ENCODE results near the gene ABL1.

Gene ABL1

DNA sequence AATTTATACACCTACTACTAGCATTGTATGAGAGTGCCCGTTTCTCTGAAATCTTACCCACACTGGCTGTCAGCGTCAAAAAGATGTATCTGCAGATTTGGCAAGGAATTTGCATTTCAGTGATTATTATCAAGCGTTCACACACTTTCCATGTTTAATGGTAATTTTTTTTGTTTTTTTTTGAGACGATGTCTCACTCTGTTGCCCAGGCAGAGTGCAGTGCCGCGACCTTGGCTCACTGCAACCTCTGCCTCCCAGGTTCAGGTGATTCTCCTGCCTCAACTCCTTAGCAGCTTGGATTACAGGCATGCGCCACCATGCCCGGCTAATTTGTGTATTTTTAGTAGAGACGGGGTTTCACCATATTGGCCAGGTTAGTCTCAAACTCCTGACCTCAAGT, 14.3 kb downstream of the ABL1 start:
- DNase-seq (ENCODE audit: low read depth) = no peak

DNA sequence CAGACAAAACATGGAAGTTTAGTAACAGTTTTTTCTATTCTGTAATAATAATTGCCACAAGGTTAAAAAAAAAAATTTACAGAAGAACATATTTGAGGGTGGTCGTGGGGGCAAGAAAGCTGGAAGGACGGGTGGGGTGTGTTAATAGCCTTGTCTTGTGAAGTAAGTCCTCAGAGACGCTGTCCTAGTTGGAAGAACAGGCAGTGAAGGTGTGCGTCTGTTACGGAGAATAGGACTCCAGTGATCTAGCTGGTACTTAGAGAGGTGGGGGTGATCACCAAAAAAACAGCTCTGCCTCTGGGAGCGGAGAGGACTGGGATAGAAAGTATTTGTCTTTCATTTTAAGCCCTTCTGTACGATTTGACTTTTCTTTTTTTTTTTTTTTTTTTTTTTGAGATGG, 17.7 kb downstream of the ABL1 start:
- DNase-seq (ENCODE audit: low read depth) = no peak

DNA sequence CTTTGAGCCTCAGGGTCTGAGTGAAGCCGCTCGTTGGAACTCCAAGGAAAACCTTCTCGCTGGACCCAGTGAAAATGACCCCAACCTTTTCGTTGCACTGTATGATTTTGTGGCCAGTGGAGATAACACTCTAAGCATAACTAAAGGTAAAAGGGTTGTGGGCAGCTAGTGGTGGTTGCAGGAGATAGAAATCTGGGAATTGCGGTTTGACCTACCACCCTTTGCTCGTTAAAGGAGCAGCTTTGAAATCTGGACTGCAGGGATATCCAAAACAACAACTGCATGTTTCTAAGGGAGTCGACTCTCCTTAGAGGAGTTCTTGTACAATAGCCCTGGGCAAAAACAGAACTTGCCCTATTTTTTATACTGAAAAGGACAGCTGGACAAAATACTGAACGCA, 19.0 kb downstream of the ABL1 start:
- DNase-seq (ENCODE audit: low read depth) = no peak

DNA sequence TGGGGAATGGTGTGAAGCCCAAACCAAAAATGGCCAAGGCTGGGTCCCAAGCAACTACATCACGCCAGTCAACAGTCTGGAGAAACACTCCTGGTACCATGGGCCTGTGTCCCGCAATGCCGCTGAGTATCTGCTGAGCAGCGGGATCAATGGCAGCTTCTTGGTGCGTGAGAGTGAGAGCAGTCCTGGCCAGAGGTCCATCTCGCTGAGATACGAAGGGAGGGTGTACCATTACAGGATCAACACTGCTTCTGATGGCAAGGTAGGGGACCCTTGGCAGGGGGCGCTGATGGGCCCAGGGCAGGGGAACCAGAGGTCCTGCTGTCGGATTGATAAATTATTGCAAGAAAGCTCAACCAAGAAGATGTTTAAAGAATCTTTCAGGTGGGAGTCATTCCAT, 19.8 kb downstream of the ABL1 start:
- no peak for DNase-seq (ENCODE audit: low read depth)

DNA sequence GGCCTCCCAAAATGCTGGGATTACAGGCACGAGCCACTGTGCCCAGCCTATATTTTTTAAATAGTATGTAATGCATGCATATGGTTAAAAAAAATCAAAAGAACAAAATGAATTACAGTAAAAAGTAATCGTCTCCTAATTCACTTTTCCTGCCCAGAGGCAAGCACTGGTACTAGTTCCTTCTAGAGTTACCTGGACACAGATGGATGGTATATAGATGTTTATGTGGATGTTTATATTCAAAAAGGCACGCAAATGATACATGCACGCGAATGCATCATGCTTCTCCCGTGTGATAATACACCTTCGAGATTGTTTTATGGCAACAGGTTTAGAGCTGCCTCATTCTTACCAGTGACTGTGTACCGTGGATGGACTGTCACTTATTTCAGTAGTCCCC, 21.4 kb downstream of the ABL1 start:
- DNase-seq (ENCODE audit: low read depth) = no peak

DNA sequence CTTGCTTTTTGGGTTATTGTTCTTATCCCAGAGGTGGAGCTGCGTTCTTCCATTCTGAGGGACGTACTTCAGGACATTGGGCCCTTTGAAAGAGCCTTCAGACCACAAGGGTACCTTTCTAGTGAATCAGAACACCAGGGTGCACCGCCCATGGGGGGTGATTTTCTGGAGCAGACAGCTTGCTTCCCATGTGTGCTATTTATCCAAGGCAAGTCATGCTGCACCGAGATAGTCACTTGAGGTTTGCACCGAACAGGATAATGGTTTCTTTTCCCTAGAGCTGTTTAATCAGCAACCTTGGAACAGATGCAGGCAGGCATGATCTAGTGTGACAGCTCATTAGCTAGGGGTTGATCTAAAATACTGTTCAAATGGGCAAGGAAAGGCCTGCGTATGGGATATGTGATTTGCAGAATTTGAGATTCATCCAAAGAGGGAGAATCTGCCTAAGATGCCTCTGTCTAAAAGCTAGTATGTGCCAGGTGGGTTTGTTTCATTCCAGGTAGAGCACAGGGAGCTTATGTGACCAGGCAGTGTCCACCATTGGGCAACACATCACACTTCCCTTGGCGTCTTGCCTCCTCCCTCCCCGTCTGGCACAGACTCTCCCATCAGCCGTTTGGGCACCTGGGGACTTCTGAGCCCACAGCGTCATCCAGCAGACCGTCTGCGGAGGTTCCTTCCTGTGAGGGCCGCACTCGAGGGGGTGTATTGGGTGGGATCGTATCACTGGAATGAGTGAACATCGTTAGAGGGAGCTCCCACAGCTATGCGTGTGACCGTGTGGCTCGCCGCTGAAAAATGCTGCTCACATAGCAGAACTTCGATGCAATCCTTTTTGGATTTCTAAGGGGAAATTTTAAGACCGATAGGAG, 23.0 kb downstream of the ABL1 start:
- DNase-seq (ENCODE audit: low read depth) = no peak

DNA sequence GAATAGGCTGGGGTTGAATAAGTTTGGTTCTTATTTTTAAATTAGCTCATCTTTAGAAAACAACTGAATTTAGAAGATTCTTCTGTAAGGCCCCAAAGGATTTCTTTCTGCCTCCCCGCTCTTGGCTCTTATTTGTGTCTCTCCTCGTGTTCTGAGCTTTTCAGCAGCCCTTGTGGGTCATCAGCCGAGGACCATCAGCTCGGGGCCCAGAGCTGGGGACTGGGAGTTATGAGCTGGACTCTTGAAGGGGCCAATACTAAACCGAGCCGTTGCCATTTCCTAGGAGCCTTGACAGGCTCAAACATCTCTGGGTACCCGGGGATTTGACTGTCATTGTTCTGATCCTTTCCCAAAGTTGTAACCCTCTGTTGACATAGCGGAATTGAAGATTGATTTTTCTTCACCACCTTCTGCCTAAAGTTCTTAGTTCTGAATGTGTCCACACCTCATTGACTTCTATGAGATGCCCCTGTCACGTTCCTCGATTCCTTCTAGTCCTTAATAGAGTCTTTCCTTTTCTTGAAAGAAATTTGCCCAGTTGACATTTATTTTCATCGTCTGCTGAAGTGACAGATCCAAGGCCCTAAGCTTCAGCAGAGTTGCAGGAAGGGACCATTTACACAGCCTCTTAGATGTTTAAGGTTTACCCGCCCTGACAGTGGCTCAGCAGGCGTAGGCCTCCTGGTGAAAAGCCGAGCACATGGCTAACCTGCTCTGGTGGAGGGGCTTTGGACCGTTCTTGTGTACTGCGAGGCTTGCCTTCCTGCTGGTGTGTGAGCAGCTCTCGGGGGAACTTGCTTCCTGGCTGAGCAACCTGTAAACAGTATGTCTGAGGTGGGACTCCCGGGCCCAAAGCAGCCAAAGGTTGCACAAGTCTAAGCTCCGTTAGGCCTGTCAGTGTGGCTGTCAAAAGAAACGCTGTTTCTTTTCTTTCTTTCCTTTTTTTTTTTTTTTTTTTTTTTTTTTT, 24.0 kb downstream of the ABL1 start:
- DNase-seq (ENCODE audit: low read depth) = no peak

DNA sequence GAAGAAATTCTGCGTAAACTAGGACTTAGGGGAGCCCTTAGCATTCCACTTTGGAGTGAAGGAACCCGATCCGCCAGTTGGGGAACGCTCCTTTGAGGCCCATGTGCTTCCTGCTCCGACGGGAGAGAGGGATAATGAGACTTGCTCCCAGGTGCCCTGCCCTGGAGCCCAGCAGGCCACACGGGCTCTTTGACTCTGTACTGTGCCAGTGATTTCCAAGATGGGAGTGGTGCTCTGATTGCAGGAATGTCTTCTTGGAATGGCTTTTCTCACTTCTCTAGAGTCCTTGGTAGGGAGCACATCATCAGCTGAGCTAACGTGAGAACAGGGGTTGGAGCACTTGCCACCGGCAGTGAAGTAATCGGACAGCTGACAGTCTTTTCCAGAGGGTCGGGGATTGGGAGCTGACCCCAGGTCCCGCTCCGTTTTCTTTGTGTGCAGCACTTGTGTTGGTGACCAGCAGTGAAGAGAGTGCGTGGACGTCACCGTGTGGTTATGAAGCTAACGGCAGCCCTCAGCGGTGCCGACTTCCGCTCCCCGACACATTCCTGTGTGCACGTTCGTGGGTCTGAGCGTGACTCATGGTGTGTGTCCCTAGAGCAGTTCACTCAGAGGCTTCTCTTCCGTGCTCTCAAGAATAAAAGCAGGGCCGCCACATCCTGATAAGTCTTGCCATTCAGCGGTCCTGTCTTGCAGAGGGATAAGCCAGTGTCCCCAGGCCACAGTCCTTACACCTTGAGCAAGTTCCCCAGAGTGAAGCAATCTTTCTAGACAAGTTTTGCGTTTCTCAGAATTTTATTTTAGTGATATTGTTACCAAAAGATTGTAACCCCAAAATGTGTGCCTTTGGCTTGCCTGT, 25.6 kb downstream of the ABL1 start:
- no peak for DNase-seq (ENCODE audit: low read depth)

DNA sequence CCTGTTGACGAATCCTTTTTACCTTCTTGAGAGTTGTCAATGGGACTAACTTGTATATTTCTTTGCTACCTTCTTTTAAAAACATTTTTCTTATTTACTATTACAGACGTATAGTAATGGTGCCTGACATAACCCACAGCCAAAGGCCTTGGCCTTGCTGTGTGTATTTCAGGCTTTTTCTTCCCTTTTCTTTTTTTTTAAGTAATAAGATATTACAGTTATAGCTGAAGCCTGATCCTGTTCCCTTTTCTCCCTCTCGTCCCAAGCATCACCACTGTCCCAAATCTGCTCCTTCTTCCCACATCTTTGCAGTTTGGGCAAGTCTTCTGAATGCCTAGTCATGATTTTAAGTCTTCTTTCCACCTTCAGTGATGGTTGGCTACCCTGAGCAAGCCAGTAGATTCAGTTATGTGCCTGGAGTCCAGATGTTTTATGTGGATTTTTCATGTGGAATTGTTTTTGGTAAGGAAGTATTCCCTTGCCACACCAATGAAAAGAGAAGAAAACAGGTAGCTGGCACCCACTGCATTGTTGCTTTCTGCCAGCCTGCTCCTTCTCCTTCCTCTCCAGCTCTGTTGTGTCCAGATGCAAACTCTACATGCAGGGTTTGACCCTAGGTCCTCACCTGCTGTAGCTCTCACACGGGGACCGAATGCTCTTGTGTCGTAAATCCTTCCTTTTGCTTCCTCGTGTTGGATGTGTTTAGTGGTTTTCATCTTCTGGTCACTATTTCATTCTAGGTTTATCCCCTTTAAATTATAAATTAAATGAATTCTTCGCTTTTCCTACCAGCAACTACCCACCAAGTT, 26.5 kb downstream of the ABL1 start:
- no peak for DNase-seq (ENCODE audit: low read depth)

DNA sequence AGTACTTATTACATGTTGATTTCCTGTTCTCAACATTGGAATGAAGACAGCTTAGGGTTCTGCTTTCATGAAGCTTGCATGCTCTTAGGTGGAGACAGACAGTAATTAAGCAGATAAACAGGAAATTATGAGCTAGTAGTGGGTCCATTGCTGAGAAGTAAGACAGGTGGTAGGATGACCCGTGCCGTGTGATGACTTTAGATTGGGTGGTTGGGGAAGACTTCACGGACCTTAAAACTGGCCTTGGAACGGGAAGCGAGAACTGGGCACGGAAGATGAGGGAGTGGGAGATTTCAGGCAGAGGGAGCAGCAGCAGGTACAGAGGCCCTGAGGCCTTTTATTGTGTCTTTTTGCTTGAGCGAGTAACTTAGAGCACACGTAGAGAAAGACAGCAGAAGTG, 27.2 kb downstream of the ABL1 start:
- DNase-seq (ENCODE audit: low read depth) = no peak

DNA sequence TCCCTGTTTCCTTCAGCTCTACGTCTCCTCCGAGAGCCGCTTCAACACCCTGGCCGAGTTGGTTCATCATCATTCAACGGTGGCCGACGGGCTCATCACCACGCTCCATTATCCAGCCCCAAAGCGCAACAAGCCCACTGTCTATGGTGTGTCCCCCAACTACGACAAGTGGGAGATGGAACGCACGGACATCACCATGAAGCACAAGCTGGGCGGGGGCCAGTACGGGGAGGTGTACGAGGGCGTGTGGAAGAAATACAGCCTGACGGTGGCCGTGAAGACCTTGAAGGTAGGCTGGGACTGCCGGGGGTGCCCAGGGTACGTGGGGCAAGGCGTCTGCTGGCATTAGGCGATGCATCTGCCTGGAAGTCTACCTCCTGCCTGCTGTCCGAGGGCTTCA, 27.7 kb downstream of the ABL1 start:
- DNase-seq (ENCODE audit: low read depth) = no peak

DNA sequence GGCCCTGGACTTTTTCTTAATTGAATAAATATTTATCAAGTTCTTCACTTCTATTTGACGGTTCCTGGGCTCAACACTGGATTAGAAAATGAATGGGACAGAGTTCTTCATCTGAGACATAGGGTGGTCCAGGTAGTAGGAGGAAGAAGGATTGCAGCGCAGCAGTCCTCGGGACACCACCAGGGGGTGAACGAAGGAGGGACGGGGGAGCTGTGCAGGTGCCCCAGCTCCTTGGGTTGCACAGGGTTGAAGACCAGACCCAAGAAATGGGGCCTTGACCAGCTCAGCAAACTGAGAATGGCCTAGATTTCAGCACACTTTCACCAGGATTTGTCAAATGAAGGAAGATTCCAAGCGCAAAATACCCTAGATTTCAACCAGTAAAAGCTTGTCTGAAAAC, 29.5 kb downstream of the ABL1 start:
- no peak for DNase-seq (ENCODE audit: low read depth)

DNA sequence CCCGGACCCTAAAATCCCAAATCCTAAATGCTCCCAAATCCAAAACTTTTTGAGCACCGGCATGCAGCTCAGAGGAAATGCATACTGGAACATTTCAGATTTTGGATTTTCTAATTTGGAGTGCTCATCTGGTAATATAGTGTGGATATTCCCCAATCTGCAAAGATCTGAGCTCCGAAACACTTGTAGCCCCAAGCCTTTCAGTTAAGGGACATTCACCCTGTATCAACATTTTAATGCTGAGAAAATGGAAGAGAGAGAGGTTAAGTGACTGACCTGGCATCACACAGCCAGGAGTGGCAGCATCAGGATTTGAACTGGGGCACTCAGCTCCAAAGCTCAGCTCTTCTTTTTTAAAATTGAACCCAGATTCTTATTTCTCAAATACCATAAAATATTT, 30.9 kb downstream of the ABL1 start:
- no peak for DNase-seq (ENCODE audit: low read depth)

DNA sequence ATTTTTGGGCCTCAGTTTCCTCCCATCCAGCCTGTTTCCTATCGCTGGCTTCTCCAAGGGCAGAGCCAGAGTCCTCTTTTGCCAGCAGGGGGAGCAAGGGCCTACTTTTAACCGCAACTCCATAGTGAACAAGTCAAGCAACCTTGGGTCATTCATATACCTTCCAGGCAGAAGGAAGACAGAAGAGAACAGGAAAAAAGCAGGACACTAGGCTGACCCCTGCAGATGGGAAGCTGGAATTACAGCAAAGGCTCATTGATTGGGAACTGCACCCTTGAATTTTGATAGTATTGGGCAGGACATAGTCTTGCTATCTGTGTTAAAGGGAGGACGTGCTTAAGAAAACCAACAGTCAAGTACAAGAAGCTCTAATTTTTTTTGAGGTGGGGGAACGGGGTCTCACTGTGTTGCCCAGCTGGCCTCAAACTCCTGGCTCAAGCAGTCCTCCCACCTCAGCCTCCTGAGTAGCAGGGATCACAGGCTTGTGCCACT, 31.5 kb downstream of the ABL1 start:
- peak; percentile 22 for DNase-seq (ENCODE audit: low read depth)

DNA sequence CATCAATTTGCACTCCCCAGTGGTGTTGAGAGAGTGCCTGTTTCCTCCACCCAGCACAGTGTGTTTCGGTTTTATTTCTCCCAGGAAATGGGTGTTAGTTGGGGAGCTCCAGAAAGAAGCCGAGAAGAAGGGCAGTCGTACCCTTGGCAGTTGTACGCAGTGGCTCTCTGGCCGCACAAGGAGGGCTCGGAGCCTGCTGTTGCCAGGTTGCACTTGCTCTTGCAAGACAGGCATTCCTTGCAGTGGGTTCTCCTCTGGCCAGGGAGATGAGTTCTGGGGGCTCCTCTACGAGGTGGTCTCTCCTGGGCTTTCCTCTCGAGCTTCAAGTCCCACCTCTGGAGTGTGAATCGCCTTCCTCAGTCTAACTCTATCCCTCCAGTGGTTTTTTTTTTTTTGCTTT, 32.5 kb downstream of the ABL1 start:
- no peak for DNase-seq (ENCODE audit: low read depth)

DNA sequence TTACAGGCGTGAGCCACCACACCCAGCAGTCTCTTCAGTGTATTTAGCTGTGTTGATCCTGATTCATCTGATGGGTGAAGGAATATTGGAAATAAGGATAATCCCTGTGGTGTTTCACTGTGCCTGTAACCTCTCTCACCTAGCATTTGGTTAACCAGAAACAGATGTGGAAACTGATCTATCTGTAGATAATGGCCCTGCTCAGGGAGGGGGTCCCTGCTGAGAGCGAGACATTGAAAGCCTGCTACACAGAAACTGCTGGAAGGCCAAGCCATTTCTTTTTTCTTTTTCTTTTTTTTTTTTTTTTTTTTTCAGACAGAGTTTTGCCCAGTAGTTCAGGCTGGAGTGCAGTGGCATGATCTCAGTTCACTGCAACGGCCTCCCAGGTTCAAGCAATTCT, 33.2 kb downstream of the ABL1 start:
- DNase-seq (ENCODE audit: low read depth) = no peak

DNA sequence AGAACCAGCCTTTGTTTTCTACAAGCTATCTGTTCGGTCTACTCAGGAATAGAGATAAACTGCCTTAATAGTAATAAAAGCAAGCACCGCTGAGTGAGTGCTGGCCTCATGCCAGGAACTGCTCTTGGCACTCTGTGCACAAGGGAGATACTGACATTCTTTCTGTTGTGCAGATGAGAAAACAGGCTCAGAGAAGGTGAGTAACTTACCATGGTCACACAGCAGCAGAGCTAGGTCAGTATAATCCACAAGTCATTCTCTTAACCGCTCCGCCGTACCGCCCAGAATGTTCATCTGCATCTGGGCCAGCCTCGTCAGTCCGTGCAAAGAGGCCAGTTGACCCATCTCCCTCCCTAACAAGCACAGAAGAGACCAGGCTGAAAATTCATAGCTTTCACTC, 34.2 kb downstream of the ABL1 start:
- DNase-seq (ENCODE audit: low read depth) = no peak

DNA sequence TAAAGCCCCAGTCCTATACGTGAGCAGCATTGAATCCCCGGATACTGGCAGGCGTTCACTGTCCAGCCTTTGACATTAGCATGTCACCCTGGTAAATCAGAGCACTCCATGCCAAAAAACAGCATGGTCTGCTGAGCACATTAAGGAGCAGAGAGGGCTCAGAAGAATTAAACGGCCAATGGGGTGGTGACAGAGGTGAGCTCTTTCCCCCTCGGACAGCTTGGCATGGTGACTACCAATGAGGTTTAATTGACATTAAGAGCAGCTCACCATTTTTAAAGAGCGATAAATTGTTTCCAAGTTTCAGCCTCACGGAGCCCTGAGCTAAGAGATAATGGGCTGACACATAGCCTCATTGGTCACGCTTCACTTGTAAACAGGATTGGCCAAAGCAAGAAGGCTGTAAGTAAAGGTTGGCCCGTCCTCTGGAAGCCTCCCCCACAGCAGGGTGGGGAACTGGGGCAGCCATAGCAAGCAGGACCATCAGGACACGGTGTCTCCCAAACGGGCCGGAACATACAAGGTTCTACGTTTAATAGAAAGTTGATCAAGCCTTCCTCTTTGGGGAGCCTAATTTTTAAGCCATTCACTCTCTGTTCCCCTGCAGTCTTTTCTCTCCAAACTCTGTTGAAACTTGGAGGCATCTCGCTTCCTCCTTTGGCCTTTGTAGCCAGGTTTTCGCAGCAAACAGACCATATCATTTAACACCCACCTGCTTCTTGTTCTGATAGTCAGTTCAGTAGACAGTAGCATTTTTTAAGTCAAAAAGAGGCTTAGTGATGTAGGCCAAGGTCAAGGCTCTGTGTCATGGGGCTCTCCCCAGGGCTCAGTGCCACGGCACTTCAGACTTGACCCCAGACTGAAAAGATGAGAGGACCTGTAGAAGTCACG, 35.7 kb downstream of the ABL1 start:
- no peak for DNase-seq (ENCODE audit: low read depth)

DNA sequence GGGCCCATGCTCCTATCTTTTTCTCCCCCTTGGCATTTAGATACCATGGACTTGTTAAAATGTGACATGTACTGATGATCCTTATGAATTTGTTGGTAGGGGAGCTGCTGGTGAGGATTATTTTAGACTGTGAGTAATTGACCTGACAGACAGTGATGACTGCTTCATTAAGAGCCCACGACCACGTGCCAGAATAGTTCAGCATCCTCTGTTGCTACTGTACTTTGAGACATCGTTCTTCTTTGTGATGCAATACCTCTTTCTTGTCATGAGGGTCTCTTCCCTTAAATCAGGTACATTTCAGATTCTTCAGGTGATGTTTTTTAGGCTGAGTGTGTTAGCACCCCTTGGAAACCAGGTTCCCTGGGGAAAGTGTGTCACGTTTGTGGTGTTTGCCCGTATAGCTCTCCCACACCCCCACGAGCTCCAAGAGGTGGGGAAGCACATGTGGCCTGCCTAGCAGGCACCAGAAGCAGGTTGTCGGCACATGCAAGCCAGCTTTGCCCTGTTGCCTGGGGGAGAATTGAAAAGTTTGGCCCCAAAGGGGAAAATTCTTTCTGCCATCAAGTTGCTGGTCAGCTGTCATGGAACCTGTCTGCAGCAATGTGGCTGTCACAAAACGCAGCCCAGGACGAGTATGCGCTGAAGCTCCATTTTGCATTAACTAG, 36.5 kb downstream of the ABL1 start:
- DNase-seq (ENCODE audit: low read depth) = no peak

DNA sequence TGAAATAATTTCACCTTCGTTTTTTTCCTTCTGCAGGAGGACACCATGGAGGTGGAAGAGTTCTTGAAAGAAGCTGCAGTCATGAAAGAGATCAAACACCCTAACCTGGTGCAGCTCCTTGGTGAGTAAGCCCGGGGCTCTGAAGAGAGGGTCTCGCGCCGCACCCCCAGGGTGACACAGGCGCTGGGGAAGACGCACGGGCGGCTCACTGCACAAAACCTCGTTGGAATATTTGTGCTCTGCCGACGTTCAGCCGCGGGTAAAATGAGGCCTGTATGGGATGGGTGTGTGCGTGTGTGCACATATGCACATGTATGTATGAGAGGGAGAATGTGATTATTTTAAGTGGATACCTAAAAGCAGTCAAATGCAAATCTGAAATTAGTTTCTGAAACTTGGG, 37.0 kb downstream of the ABL1 start:
- no peak for DNase-seq (ENCODE audit: low read depth)

All from stimulated activated CD4-positive, alpha-beta T cell treated with anti-CD3 and anti-CD28 coated beads, Interleukin-2, amount 100 ng/mL, for 4 hours (primary cell).